ENCODE measurements around the gene VAMP2.

VAMP2 gene

GRCh38 chr17:8186787-8187516 lies 24.2 kb upstream of the VAMP2 start (continued):
- TF ChIP-seq ZNF600 (tag by site-specific recombination; IDR thresholded peaks at IDR 0.05) (peak; percentile 9; the same call in 1 of the 2 replicates), ZNF37A (tag by site-specific recombination; IDR thresholded peaks at IDR 0.05) (no peak; the same call in 1 of the 2 replicates), ZNF521 (tag by site-specific recombination; IDR thresholded peaks at IDR 0.05) (no peak), BCL11A (tag by site-specific recombination; IDR thresholded peaks at IDR 0.05; ENCODE audit: low read depth) (peak; percentile 85; the same call in 1 of the 2 replicates), HOXA7 (CRISPR knock-in tag; IDR thresholded peaks at IDR 0.05; ENCODE audit: borderline replicate concordance) (no peak), ZNF121 (tag by site-specific recombination; IDR thresholded peaks at IDR 0.05) (peak; percentile 98), ZBTB21 (tag by site-specific recombination; IDR thresholded peaks at IDR 0.05) (peak; percentile 73), ZNF843 (tag by site-specific recombination; IDR thresholded peaks at IDR 0.05) (peak; percentile 56), ZNF629 (tag by site-specific recombination; IDR thresholded peaks at IDR 0.05) (peak; percentile 88), ZNF416 (tag by site-specific recombination; IDR thresholded peaks at IDR 0.05) (no peak), ZNF555 (tag by site-specific recombination; conservative IDR thresholded peaks at IDR 0.05) (no peak), ZNF501 (tag by site-specific recombination; IDR thresholded peaks at IDR 0.05) (peak; percentile 54; the same call in 1 of the 2 replicates), ZNF585B (tag by site-specific recombination; IDR thresholded peaks at IDR 0.05) (no peak), ZNF626 (tag by site-specific recombination; IDR thresholded peaks at IDR 0.05) (no peak), ZNF776 (tag by site-specific recombination; IDR thresholded peaks at IDR 0.05; ENCODE audit: borderline replicate concordance) (no peak), ZNF548 (tag by site-specific recombination; IDR thresholded peaks at IDR 0.05) (no peak), ZNF791 (tag by site-specific recombination; IDR thresholded peaks at IDR 0.05) (no peak), IKZF3 (tag by site-specific recombination; IDR thresholded peaks at IDR 0.05) (peak; percentile 100), ZBTB7A (tag by site-specific recombination; IDR thresholded peaks at IDR 0.05; ENCODE audit: low read depth) (no peak), ZNF354C (tag by site-specific recombination; IDR thresholded peaks at IDR 0.05; ENCODE audit: borderline replicate concordance, low read depth) (no peak), BCL11B (tag by site-specific recombination; IDR thresholded peaks at IDR 0.05; ENCODE audit: low read depth) (peak; percentile 22; the same call in 1 of the 2 replicates), ZFP69B (tag by site-specific recombination; IDR thresholded peaks at IDR 0.05) (peak; percentile 77), ZNF398 (tag by site-specific recombination; IDR thresholded peaks at IDR 0.05) (peak; percentile 49; the same call in 1 of the 2 replicates)
- TF ChIP-seq, protein P1, sequence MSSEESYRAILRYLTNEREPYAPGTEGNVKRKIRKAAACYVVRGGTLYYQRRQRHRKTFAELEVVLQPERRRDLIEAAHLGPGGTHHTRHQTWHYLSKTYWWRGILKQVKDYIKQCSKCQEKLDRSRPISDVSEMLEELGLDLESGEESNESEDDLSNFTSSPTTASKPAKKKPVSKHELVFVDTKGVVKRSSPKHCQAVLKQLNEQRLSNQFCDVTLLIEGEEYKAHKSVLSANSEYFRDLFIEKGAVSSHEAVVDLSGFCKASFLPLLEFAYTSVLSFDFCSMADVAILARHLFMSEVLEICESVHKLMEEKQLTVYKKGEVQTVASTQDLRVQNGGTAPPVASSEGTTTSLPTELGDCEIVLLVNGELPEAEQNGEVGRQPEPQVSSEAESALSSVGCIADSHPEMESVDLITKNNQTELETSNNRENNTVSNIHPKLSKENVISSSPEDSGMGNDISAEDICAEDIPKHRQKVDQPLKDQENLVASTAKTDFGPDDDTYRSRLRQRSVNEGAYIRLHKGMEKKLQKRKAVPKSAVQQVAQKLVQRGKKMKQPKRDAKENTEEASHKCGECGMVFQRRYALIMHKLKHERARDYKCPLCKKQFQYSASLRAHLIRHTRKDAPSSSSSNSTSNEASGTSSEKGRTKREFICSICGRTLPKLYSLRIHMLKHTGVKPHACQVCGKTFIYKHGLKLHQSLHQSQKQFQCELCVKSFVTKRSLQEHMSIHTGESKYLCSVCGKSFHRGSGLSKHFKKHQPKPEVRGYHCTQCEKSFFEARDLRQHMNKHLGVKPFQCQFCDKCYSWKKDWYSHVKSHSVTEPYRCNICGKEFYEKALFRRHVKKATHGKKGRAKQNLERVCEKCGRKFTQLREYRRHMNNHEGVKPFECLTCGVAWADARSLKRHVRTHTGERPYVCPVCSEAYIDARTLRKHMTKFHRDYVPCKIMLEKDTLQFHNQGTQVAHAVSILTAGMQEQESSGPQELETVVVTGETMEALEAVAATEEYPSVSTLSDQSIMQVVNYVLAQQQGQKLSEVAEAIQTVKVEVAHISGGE (tag by site-specific recombination; conservative IDR thresholded peaks at IDR 0.05; ENCODE audit: low read depth) = no peak; the same call in 1 of the 2 replicates
- TF ChIP-seq, protein P2, sequence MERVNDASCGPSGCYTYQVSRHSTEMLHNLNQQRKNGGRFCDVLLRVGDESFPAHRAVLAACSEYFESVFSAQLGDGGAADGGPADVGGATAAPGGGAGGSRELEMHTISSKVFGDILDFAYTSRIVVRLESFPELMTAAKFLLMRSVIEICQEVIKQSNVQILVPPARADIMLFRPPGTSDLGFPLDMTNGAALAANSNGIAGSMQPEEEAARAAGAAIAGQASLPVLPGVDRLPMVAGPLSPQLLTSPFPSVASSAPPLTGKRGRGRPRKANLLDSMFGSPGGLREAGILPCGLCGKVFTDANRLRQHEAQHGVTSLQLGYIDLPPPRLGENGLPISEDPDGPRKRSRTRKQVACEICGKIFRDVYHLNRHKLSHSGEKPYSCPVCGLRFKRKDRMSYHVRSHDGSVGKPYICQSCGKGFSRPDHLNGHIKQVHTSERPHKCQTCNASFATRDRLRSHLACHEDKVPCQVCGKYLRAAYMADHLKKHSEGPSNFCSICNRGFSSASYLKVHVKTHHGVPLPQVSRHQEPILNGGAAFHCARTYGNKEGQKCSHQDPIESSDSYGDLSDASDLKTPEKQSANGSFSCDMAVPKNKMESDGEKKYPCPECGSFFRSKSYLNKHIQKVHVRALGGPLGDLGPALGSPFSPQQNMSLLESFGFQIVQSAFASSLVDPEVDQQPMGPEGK (tag by site-specific recombination; IDR thresholded peaks at IDR 0.05) = peak; percentile 55
- TF ChIP-seq, protein P3, sequence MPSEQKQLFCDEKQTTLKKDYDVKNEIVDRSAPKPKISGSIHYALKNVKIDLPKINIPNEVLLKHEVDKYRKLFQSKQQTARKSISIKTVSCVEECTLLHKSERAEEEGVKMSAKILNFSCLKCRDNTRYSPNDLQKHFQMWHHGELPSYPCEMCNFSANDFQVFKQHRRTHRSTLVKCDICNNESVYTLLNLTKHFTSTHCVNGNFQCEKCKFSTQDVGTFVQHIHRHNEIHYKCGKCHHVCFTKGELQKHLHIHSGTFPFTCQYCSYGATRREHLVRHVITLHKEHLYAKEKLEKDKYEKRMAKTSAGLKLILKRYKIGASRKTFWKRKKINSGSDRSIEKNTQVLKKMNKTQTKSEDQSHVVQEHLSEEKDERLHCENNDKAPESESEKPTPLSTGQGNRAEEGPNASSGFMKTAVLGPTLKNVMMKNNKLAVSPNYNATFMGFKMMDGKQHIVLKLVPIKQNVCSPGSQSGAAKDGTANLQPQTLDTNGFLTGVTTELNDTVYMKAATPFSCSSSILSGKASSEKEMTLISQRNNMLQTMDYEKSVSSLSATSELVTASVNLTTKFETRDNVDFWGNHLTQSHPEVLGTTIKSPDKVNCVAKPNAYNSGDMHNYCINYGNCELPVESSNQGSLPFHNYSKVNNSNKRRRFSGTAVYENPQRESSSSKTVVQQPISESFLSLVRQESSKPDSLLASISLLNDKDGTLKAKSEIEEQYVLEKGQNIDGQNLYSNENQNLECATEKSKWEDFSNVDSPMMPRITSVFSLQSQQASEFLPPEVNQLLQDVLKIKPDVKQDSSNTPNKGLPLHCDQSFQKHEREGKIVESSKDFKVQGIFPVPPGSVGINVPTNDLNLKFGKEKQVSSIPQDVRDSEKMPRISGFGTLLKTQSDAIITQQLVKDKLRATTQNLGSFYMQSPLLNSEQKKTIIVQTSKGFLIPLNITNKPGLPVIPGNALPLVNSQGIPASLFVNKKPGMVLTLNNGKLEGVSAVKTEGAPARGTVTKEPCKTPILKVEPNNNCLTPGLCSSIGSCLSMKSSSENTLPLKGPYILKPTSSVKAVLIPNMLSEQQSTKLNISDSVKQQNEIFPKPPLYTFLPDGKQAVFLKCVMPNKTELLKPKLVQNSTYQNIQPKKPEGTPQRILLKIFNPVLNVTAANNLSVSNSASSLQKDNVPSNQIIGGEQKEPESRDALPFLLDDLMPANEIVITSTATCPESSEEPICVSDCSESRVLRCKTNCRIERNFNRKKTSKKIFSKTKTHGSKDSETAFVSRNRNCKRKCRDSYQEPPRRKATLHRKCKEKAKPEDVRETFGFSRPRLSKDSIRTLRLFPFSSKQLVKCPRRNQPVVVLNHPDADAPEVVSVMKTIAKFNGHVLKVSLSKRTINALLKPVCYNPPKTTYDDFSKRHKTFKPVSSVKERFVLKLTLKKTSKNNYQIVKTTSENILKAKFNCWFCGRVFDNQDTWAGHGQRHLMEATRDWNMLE (tag by site-specific recombination; conservative IDR thresholded peaks at IDR 0.05; ENCODE audit: low read depth) = no peak

Data from HEK293 (cell line).